K562 (cell line): ENCODE measurements around the gene FKBP1B.

Experiments
- CBX3 ChIP-seq, 2 experiments: IDR thresholded peaks; 1 replicate in 1 of 2; 2 replicates in 1 of 2; pipeline ENCODE4 v1.6.1; 2012; ENCODE audit warnings: inconsistent platforms in 2 of 2, low read length in 2 of 2, borderline replicate concordance in 1 of 2, control low read depth in 1 of 2
- CEBPB ChIP-seq: fragments of 450-650 bp; IDR thresholded peaks from 2 replicates; pipeline ENCODE4 v1.6.1; 2016; ENCODE audit warnings: missing genetic modification characterization, missing compliant biosample characterization
- JUND ChIP-seq, 2 experiments: IDR thresholded peaks; 2 replicates in 1 of 2; 3 replicates in 1 of 2; pipeline ENCODE4 v1.6.1; 2011; ENCODE audit warnings: borderline replicate concordance in 2 of 2, low read depth in 2 of 2, low read length in 2 of 2, improper control_type of control experiment in 1 of 2, missing biosample characterization in 1 of 2, missing genetic modification characterization in 1 of 2, missing genetic modification reagents in 1 of 2
- SIN3A ChIP-seq, 2 experiments: fragments of 150-350 bp in 1 of 2; IDR thresholded peaks; 2 replicates each; pipeline ENCODE4 v1.6.1; 2011 to 2016; ENCODE audit warnings: borderline replicate concordance in 2 of 2, low read depth in 2 of 2, low read length in 2 of 2, mild to moderate bottlenecking in 2 of 2, moderate library complexity in 2 of 2; ENCODE audit not compliant: control insufficient read depth in 1 of 2

DNA sequence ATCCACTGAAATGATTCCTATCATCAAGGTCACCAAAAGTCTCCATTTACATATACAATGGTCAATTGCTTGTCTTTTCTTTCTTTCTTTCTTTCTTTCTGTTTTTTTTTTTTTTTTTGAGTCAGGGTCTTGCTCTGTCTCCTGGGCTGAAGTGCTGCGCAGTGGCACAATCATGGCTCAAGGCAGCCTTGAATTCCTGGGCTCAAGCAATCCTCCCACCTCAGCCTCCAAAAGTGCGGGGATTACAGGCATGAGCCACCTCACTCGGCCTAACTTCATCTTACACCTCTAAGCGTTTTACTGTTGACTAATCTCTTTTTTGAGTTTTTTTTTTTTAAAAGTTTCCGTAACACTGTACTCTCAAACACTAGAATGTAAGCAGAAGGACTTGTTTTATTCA is 25.7 kb downstream of the FKBP1B start:
- TF ChIP-seq CBX3 (IDR thresholded peaks at IDR 0.05; ENCODE audit: borderline replicate concordance in 1 of 2, low read length in 2 of 2) (no peak), SIN3A (IDR thresholded peaks at IDR 0.05; ENCODE audit: borderline replicate concordance in 2 of 2, control insufficient read depth in 1 of 2, low read depth in 2 of 2, low read length in 2 of 2) (no peak), CEBPB (tag) (no peak), JUND (IDR thresholded peaks at IDR 0.05; ENCODE audit: borderline replicate concordance, low read depth, low read length) (no peak), JUND (tag; IDR thresholded peaks at IDR 0.05; ENCODE audit: borderline replicate concordance, low read depth, low read length) (no peak)
